SK-N-DZ (cell line): ENCODE results near the gene CHSY1.
A peak's percentile ranks its signal among the peaks of the same experiment; 100 is the strongest.

Experiments
- DNase-seq: peaks from one replicate; pipeline ENCODE4 v3.0.0-alpha.2; 2015; ENCODE audit warnings: low spot score

The CHSY1 gene

GRCh38 chr15:101188637-101189408 is 63.0 kb downstream of the CHSY1 start:
- DNase-seq, result no peak

DNA sequence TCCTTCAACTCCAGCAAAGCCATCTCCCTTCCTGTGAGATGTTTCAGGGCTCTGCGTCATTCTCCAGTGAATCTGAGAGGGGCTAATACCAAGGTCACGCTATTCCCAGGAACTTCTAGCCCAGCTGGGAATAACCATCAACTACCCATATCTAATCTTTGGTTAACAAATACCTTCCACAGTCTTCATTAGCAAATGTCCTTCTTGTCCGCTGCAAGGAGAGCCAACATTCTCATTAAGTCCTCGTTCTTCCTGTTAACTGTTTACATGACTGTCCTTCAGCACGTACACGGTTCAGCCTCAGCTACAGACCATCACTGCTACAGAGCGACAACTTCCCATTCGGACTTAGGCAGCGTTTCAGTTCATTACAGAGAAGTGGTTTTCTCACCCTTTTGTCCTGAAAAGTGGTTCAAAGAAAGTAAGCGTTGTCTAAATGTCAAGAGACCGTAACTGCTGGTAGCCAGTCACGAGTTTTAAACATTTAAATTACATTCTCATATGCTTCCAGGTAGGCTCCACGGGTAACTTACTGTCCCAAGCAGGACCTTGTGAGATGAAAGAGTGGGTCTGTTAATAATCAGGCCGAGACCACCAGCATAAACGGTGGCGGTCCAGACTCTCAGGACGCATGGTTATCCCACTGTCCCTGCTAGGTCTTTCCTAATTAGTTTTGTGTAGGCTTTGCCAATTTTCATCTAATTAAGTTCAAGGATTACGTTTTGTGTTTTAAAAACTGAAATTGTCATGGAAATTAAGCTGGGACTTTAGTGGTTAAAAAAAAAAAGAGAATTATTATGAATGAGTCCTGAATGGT is 63.8 kb downstream of the CHSY1 start:
- DNase-seq, result no peak

- DNase-seq, result no peak
These were observed 66.1 kb downstream of the CHSY1 start for GRCh38 chr15:101185770-101186169.

DNA sequence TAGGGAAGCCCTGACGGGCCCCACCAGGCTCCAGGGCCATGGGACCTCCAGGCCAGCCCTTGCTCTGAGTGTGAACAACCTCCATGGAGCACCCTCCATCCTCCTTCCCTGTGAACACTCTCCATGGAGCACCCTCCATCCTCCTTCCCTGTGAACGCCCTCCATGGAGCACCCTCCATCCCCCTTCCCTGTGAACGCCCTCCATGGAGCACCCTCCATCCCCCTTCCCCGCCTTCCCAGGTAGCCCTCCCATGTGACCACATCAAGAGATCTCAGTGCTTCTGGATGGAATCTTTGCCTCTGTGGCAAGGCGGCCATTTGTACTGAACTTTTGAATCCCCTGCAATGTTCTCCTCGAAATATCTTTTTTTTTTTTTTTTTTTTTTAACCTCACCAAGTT is 66.5 kb downstream of the CHSY1 start:
- no peak for DNase-seq

DNA sequence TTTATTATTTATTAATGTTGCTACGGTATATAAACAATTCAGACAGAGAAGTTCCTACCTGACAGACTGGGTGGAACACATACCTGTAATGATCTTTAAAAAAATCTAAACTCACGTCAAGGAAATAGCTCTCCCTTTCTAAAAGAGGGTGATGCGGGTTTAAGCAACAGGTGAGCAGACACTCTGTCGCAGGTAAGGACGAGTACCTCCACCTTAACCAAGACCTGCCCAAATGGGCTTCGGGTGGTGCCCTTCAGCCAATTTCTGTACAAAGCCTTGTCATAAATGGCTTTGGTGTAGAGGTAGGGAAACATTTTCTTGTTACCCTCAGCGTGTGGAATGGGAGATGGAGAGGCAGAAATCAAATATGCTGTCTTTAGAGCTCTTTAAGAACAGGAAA is 67.0 kb downstream of the CHSY1 start:
- DNase-seq, result no peak

- DNase-seq, result no peak
These were observed 67.9 kb downstream of the CHSY1 start for GRCh38 chr15:101183931-101184305.

- no peak for DNase-seq
These were observed 68.5 kb downstream of the CHSY1 start for GRCh38 chr15:101183226-101183930.

GRCh38 chr15:101182215-101182614 is 69.6 kb downstream of the CHSY1 start:
- no peak for DNase-seq

DNA sequence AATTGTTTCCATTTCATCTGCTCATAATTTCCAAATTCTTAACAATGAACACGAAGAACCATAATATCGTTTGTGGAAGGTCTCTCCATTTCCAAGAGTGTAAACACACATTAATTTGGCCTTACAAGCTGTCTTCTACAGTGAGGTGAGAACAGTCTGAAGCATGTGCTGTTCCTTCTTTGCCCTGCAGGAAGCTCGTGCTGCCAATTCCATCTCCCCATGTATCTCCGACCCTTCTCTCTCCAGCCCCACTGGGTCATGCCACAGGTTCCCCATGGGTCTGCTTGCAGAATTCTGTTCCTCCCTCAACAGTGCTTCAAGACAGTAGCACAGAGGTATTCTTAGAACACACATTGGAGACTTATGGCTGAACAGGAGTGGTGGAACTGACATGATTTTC is 70.5 kb downstream of the CHSY1 start:
- no peak for DNase-seq

DNA sequence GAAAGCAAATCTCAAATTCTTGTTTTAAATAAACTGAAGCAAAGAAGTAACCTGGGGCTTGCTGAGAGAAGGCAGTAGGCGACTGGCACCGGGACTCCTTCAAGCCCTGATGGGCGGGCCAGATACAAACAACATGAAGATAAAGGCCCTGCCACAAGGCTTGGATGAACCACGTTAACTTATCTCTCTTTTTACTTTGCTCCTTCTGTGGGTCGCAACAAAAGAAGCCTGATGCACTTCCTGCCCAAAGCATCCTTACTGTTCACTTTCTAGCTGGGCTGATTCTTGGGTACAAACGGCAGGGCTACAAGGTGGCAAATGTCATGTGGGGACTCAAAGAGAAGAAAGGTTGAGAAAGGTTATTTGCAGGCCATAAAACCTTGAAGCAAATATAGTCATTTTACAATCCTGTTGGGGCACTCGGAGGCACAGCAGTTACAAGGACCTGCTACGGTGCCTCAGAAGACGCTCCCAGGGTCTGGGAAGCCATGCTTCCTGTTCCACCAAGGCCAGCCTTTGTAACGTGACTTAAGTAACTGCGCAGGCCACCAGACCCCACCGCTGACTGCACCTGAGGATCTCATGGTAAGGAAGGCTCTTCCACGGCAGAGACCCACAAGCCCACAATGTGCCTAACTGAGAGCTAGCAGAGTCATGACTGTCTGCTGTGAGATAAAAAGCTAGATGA is 71.1 kb downstream of the CHSY1 start:
- DNase-seq, result no peak

GRCh38 chr15:101179341-101180153 is 72.3 kb downstream of the CHSY1 start:
- DNase-seq, result no peak

- no peak for DNase-seq
These were observed 72.9 kb downstream of the CHSY1 start for GRCh38 chr15:101178931-101179330.

GRCh38 chr15:101178479-101178878 is 73.4 kb downstream of the CHSY1 start:
- DNase-seq, result no peak

DNA sequence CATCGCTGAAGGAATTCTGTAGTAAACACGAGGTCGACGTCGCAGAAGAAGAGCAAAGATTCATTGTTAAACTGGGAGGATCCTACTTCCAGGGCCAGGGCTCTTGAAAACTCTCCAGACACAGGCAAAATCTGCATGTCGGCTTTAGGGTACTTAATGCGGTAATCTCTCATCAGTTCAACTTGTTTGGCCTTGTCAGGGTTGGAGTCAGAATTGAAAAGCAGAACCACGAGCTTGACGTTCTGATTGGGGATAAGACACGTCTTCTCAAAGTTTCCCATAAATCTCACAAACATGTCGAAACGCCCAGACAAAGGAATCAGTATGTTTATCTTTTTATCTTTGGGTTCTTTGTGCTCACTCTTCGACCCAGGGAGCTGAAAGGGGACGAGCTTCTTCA is 74.0 kb downstream of the CHSY1 start:
- DNase-seq, result no peak

GRCh38 chr15:101176625-101177024 is 75.2 kb downstream of the CHSY1 start:
- DNase-seq, result no peak

- no peak for DNase-seq
These were observed 76.4 kb downstream of the CHSY1 start for GRCh38 chr15:101175401-101175800.

DNA sequence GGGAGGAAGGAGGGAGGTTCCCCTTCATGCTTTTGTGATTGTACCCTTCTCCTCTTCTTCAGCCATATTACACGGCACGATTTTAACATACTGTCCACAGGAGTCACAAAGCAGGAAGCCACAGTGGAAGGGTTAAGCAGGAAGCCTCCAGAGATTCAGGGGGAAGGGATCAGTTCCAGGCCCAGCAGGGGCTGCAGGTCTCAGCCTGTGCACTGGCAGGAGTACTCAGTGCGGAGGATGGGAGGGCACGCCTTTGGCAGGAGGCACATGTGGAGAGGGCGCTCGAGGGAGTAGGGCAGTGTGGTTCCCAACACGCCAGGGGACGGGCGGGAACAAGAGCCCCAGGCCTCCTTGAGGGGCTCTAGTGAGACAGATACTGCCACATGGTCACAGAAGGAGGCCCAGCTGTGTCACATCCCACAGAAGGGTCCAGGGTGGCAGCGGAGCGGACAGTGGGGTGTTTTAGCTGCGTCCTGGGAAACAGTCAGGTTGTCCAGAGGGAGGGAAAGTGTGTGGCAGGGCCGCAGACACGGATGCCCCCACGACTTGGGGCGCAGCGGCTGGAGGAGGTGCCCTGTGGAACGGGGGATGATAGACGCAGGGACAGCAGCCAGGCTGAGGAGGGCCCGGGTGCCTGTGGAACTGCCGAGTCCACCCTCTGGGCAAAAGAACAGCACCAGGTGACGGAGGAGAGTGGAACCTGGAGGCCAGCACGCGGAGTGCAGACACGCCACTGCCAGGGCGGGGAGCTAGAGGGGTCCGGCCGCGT is 77.5 kb downstream of the CHSY1 start:
- DNase-seq, result no peak

DNA sequence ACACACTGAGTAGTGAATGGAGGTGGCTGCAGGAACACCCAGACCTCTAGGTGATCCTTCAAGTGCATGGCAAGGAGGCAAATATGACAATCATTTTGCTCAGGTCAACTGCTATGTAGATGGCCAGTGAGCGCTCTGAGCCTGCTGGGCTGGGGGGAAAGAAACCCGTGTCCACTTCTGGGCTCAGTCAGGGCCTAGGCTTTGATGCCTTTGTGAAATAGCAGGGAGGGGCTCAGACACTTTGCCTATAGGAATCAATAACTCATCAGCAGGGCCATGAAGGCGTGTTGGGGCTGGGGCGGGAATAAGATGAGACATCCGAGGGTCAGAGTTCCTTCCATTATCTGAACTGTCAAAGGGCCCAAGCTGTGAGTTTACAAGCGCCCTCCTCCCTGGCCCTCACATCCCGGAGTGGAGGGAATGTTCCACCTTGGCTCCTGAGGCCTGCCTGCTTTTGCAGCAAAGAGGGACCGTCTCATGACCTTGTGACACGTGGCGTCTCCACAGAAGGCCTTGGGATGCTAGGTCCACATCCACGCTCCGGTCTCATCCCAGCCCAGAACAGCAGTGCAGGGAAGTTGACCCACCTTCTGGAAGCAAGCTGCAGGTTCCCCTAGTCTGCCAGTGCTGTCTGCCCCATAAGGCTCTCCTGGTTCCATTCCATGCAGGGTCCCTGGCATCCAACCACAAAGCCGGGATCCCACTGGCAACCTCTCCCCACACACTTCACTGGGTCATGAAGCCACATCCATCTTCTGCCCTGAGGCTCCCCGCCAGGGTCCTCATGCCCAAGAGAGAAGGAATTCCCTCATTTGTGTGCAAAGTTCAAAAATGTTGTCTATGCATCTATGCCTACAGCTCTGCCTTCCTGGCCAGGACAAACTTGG is 78.4 kb downstream of the CHSY1 start:
- no peak for DNase-seq

- DNase-seq, result peak; percentile 45
These were observed 79.3 kb downstream of the CHSY1 start for GRCh38 chr15:101172501-101173071.
